GM13976 (cell line): ENCODE measurements around the gene PAFAH2.

Source experiments
- DNase-seq: peaks from one replicate; pipeline ENCODE4 v3.0.0; 2012; ENCODE audit warnings: low spot score
- CTCF ChIP-seq: IDR thresholded peaks from 2 replicates; pipeline ENCODE4 v1.5.1; 2012; ENCODE audit warnings: borderline replicate concordance, mild to moderate bottlenecking; ENCODE audit not compliant: insufficient read depth; ENCODE audit errors: extremely low read depth, missing control alignments, control extremely low read depth
- in situ Hi-C: fragments of 300-500 bp; cut with MboI; formaldehyde crosslinking; loops from one replicate; pipeline ENCODE4 v1.12.0; 2022; ENCODE audit warnings: low sequenced_read_pairs, mixed read lengths, inconsistent platforms; ENCODE audit not compliant: unreplicated experiment

Gene PAFAH2

GRCh38 chr1:25927521-25928265 lies 70.2 kb downstream of the PAFAH2 start:
- in situ Hi-C loops: no loop called here
- no peak for TF ChIP-seq CTCF
- no peak for DNase-seq

- DNase-seq: no peak
- in situ Hi-C loops: no loop called here
- TF ChIP-seq CTCF: no peak
Observed at GRCh38 chr1:25926731-25927496, 70.9 kb downstream of the PAFAH2 start.

GRCh38 chr1:25924454-25924853 lies 73.4 kb downstream of the PAFAH2 start:
- in situ Hi-C loops: no loop called here
- no peak for TF ChIP-seq CTCF
- no peak for DNase-seq

- TF ChIP-seq CTCF: no peak
- peak; percentile 42 for DNase-seq
- in situ Hi-C loops: no loop called here
Observed at GRCh38 chr1:25922971-25923552, 74.8 kb downstream of the PAFAH2 start.

GRCh38 chr1:25922056-25922970 lies 75.5 kb downstream of the PAFAH2 start:
- no peak for TF ChIP-seq CTCF
- in situ Hi-C loops: no loop called here
- peak; percentile 49 for DNase-seq

- no peak for TF ChIP-seq CTCF
- in situ Hi-C loops: no loop called here
Observed at GRCh38 chr1:25918615-25919014, 79.2 kb downstream of the PAFAH2 start.

More at GRCh38 chr1:25918615-25919014, 79.2 kb downstream of the PAFAH2 start:
- DNase-seq: no peak
